Fibroblast of mammary gland (primary cell): ENCODE data around the gene KRT6A.
"Not testable (repeated sequence)": the region's sequence is repeated elsewhere in the genome, so short reads cannot be mapped to it uniquely, and the experiment has no call there.

Experiments used
- DNase-seq: peaks from one replicate; pipeline ENCODE4 v3.0.0-alpha.2; 2010; ENCODE audit warnings: low read depth
- H3K4me3 ChIP-seq: 2 replicates; pipeline ENCODE4 v1.5.1; 2011; ENCODE audit warnings: low read depth, mild to moderate bottlenecking, low read length, moderate library complexity; ENCODE audit not compliant: control insufficient read depth
- TF ChIP-seq, protein P1 (sequence below): conservative IDR thresholded peaks from 2 replicates; pipeline ENCODE4 v1.5.1; 2011; ENCODE audit warnings: low read depth, low read length, inconsistent platforms; ENCODE audit not compliant: control insufficient read depth, insufficient read depth

Gene KRT6A

DNA sequence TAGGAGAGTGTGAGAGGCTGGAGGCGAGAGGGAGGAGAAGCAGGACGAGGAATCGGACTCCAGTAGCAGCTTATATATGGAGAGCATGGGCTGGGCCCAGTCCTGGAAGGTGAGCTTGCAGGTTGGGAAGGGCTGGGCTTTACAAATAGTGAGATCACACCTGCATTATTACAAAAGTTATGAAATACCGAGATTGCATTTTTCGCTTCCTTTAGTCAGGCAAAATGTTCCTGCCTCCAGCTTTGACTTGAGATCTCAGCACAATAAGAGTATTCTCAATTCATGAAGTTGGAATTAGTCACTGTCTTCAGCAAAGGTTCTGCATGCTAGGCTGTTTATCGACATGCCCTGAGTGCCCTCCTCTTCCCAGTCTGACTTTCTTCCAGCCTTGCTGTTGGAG is 41.0 kb downstream of the KRT6A start, which contains the start of gene KRT6B:
KRT6B (minus strand) TSS at position 46 of the 400 bp plus-strand sequence. CDS start 68 bp downstream, outside the sequence.
- no peak for DNase-seq
- TF ChIP-seq, protein P1, sequence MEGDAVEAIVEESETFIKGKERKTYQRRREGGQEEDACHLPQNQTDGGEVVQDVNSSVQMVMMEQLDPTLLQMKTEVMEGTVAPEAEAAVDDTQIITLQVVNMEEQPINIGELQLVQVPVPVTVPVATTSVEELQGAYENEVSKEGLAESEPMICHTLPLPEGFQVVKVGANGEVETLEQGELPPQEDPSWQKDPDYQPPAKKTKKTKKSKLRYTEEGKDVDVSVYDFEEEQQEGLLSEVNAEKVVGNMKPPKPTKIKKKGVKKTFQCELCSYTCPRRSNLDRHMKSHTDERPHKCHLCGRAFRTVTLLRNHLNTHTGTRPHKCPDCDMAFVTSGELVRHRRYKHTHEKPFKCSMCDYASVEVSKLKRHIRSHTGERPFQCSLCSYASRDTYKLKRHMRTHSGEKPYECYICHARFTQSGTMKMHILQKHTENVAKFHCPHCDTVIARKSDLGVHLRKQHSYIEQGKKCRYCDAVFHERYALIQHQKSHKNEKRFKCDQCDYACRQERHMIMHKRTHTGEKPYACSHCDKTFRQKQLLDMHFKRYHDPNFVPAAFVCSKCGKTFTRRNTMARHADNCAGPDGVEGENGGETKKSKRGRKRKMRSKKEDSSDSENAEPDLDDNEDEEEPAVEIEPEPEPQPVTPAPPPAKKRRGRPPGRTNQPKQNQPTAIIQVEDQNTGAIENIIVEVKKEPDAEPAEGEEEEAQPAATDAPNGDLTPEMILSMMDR = no peak
- H3K4me3 ChIP-seq = no peak within 1 kb of the TSS

DNA sequence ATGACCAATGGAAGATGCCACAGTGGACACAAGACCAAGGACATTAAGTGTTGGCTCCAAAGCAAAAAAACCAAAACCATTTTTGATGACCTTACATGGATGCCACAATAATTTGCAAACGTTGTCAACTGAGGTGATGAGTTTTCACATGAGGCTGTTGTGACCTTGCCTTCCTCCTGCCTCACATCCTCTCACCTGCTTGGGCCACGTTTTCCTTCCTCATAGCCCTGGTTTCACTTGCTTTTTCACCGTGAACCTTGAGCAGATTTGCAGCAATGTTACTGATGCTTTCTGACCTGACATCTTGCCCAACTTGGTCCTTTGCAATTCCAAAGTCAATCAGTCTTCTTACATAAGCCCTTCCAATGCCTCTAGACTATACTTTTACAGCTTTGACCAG is 44.8 kb downstream of the KRT6A start:
- DNase-seq = no peak
- H3K4me3 ChIP-seq = no peak overlapping the region
- TF ChIP-seq, protein P1 = no peak

DNA sequence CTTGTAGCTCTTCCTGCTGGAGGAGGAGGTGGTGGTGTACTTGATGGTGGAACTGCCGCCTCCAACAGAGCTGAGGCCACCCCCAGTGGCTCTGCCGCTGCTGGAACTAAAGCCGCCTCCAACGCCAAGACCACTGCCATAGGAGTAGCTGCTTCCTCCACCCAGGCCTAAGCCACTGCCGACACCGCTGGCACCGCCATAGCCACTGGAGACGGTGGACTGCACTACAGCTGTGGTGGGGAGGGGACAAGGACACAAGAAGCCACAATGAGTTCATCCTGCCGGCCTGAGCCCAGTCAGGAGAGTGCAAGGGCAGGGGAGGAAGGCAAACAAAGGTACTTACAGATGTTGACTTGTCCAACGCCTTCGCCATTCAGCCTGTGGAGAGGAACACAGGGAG is 45.9 kb downstream of the KRT6A start:
- DNase-seq, H3K4me3 ChIP-seq: not testable (repeated sequence)

DNA sequence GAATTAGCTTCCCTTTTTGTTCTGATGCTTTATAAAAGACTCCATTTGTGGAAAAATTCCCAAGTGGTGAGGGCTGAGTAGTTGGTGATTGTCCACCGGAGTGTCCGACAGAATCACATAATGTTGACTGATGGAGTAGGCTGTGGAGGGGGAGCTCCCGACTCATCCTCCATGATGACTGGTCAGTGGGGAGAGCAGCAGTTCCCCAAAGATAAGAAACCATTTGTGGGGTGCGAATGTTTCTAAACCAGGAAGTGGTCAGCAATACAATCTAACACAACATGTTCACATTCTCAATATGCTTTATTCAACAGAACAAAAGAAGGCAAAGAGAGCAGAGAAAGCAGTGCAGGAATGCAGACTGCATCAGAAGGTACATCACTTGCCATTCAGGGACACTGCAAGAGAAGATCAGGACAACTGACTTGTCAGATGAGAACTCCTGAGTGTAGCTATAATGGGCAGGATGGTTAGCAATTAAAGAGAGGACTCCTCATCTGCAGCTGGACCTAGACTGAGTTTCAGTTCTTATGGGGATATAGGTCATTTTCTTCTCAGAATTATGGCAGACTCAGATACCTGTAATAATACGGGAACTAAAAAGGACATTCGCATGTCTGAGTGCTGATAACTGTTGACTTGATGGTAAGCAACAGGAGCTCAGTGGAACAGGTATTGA is 46.6 kb downstream of the KRT6A start:
- DNase-seq = no peak
- no peak overlapping the region for H3K4me3 ChIP-seq
- TF ChIP-seq, protein P1 = no peak

DNA sequence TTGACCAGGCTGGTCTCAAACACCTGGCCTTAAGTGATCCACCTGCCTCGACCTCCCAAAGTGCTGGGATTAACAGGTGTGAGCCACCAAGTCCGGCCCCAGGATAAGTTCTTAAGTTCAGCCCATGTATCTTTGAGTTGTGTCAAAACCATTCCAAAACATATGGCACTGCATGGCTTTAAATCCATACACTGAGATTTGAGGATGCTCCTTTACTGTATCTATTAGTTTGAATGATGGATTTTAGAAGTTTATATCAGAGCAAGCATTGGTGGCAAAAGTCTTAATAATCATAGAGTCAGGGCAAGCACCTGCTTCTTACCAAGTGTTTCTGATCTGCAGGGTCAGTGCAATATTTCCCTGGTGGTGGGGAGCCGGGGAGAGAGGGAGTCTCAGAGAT is 47.2 kb downstream of the KRT6A start:
- DNase-seq = no peak
- TF ChIP-seq, protein P1 = no peak
- no peak overlapping the region for H3K4me3 ChIP-seq

DNA sequence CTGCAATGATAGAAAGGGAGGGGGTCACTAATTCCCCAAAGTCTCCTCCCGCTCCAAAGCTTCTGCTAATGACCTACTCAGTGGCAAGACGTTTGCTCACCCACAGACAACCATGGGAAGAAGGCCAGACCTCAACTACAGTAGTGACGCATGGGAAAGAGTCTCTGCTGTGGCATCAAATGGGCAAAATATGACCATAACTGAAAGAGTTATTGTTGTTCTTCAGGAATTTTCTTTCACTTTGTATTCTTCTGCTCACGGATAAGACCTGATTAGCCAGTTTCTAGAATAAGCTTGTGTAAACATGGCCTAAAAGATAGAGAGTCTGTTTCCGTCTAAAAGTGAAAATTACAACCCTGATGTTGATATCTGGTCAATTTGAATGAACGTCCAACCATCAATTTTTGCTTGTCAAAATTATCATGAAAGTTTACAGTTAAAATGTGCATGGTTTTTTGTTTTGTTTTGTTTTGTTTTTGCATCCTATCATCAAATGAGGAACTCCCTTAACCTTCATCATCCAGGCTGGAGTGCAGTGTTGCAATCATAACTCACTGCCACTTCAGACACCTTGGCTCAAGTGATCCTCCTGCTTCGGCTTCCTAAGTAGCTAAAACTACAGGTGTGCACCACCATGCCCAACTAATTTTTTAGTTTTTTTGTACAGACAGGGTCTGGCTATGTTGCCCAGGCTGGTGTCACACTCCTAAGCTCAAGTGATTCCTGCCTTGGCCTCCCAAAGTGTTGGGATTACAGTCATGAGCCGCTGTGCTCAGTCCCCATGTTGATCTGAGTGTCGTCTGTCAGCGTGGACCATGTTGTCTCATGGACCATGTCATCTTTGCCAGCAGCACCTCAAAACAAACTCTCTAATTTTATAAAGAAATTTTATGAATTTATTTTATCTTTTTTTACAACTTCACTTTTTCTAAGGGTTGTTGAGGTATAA is 48.1 kb downstream of the KRT6A start:
- TF ChIP-seq, protein P1 = no peak
- no peak overlapping the region for H3K4me3 ChIP-seq
- DNase-seq = no peak

DNA sequence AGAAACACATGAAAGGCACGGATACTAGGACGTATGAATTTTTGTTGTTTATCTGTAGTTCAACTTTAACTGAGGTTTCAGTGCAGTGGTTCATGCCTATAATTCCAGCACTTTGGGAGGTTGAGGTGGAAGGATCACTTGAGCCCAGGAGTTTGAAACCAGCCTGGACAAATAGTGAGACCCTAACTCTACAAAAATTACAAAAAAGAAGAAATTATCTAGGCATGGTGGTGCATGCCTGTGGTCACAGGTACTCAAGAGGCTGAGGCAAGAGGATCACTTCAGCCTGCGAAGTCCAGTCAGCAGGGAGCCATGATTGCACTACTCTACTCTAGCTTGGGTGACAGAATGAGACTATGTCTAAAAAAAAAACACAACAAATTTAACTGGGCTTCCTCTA is 49.1 kb downstream of the KRT6A start:
- TF ChIP-seq, protein P1 = no peak
- H3K4me3 ChIP-seq = no peak overlapping the region
- no peak for DNase-seq
